ENCODE measurements around the gene DUSP19.

The DUSP19 gene

DNA sequence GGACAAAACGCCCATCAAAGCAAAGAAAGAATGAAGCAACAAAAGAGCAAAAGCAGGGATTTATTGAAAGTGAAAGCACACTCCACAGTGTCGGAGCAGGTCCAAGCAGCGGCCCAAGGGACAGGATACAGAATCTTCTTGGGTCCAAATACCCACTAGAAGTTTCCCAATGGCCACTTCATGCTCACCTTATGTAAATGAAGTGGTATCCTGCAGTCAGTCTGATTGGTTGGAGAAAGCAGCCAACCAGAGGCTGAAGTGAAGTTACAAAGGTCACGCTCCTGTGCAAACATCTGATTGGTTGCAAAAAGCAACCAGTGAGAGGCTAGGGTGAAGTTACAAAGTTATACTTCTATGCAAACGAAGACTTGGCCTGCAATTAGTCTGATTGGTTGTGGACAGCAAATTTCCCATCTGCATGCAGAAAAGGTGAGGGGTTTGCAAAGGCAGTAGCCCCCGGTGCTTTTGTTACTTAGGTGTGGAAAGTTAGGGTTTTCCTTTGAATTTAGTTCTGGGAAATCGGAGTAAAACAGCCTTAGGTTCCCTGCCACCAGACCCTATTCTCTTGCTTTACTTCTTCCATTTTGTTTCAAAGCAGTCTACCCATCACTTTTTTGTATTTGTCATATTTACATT lies 12.9 kb downstream of the DUSP19 start:
- no peak for TF ChIP-seq GATA3 (IDR thresholded peaks at IDR 0.05; ENCODE audit: low read depth, low read length)
- TF ChIP-seq GATA2 (IDR thresholded peaks at IDR 0.05; ENCODE audit: low read depth, low read length) = no peak

DNA sequence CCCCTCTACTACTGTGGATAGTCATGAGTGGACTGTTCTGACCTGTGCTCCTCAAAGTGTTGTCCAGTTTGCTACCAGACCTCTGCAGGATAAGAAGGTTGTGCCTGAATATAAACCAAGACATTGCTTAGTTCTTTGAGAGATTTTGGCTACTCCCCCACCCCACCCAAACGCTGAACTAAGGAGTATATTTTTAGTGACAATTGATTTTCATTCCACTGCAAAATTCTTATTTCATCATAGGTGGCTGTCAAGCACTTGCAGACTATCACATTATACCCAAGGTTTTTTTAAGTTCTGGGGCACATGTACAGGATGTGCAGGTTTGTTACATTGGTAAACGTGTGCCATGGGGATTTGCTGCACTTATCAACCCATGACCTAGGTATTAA lies 13.4 kb downstream of the DUSP19 start:
- no peak for TF ChIP-seq GATA3 (IDR thresholded peaks at IDR 0.05; ENCODE audit: low read depth, low read length)
- no peak for TF ChIP-seq GATA2 (IDR thresholded peaks at IDR 0.05; ENCODE audit: low read depth, low read length)

DNA sequence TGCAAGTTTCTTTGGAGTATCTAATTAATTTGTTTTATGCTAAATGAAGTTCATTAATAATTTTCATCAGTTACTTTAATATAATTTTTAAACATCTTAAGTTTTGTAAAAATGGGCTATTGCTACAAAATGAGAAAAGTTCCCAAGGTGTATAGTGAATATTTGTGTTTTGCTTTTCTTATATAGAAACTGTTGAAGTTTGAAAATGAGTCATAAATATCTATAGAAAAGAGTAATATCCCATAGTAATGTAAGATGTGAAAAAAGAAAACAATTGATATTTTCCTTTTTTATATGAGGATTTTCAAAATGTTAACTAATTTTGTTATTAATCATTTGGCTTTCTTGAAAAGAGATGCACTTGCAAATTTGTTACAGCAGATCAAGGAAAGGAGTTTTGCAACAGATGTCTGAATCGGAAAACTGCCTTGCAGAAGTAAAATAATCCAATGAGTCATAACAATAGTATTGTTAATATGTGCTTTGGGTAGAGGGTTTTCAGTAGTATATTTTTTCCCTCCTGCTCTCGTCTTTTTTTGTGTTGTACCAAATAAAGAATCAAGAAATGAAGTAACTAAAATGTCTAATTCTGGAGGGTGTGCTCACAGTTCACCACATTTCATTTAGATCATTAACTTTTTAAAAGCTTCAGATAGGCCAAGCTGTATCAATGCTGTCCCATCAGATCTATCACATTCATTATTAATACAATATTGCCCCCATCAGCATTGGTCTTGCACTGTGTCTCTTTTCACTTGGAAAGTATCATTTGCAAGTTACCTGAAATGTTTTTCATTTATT lies 15.5 kb downstream of the DUSP19 start:
- TF ChIP-seq GATA3 (IDR thresholded peaks at IDR 0.05; ENCODE audit: low read depth, low read length) = no peak
- no peak for TF ChIP-seq GATA2 (IDR thresholded peaks at IDR 0.05; ENCODE audit: low read depth, low read length)

DNA sequence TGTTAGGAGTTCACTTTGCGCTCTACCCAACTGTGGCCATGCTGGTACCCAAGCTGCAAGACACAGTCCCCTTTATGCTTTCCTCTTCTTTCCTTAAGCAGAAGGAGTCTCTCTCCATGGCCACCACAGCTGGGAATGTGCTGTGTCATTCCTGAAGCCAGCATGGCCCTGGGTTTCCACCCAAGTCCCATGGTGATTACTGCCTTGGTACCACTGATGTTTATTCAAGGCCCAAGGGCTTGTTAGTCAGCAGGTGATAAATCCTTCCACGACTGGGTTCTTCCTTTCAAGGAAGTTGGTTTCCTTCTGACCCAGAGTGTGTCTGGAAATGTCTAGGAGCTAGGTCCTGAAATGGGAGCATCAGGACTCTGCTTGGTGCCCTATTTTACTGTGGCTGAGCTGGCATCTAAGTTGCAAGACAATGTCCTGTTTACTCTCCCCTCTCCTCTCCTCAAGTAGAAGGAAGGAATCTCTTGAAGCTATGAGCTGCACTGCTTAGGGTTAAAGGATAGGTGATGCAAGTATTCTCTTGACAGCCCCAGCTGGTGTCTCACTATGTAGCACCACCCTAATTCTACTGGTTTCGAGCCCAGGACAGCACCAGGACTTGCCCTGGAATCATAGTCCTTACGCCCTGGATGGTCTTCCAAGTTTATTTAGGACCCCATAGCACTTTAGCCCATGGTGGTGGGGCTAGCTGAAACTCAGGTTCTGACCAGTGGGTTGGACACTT lies 27.0 kb downstream of the DUSP19 start:
- TF ChIP-seq GATA2 (IDR thresholded peaks at IDR 0.05; ENCODE audit: low read depth, low read length) (no peak), GATA3 (IDR thresholded peaks at IDR 0.05; ENCODE audit: low read depth, low read length) (no peak)

DNA sequence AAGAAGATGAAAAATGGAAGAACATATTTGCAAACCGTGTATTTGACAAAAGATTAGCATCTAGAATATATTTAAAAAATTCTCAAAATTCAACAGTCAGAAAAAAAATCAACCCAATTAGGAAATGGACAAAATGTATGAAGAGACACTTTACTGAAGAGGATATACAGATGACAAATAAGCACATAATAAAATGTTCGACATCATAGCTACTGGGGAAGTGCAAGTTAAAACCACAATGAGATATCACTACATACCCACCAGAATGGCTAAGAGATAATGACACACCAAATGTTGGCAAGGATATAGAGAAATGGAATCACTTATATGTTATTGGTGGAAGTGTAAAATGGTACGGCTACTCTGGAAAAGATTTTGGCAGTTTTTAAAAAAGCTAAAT lies 34.0 kb downstream of the DUSP19 start:
- no peak for TF ChIP-seq GATA3 (IDR thresholded peaks at IDR 0.05; ENCODE audit: low read depth, low read length)
- TF ChIP-seq GATA2 (IDR thresholded peaks at IDR 0.05; ENCODE audit: low read depth, low read length) = no peak

DNA sequence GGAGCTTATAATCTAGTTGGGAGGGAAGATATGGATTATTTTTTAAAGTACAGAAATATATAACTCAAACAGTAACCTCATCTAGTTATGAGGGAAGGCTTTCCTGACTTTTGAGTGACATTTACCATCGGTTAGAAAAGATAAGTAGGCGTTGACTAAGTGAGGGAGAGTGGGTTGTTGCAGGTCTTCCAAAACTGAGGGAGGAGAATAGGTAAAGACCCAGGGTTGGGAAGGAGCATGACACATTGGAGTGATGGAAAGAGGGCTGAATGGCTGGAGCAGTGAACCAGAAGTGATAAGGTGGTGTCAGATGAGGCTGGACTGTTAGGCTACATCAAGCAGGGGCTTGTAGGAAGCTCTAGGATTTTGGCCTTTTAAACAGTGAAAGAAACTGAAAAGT lies 35.1 kb downstream of the DUSP19 start:
- TF ChIP-seq GATA2 (IDR thresholded peaks at IDR 0.05; ENCODE audit: low read depth, low read length) = no peak
- no peak for TF ChIP-seq GATA3 (IDR thresholded peaks at IDR 0.05; ENCODE audit: low read depth, low read length)

DNA sequence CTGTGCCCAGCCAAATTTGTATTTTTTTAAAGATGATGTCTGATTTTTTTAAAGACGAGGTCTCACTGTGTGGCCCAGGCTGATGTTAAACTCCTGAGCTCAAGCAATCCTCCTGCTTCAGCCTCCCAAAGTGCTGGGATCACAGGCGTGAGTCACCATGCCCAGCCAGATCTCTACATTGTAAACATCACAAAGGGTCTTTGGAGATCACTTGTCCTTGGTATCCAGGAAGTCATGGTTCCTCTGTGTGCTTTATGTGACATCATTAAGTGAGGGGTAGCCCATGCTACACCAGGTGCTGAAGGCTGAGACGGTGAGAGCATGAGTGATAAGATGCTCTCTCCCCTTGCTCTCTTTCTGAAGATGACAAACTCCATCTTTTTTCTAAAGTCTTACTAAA lies 38.7 kb downstream of the DUSP19 start:
- TF ChIP-seq GATA3 (IDR thresholded peaks at IDR 0.05; ENCODE audit: low read depth, low read length) = no peak

DNA sequence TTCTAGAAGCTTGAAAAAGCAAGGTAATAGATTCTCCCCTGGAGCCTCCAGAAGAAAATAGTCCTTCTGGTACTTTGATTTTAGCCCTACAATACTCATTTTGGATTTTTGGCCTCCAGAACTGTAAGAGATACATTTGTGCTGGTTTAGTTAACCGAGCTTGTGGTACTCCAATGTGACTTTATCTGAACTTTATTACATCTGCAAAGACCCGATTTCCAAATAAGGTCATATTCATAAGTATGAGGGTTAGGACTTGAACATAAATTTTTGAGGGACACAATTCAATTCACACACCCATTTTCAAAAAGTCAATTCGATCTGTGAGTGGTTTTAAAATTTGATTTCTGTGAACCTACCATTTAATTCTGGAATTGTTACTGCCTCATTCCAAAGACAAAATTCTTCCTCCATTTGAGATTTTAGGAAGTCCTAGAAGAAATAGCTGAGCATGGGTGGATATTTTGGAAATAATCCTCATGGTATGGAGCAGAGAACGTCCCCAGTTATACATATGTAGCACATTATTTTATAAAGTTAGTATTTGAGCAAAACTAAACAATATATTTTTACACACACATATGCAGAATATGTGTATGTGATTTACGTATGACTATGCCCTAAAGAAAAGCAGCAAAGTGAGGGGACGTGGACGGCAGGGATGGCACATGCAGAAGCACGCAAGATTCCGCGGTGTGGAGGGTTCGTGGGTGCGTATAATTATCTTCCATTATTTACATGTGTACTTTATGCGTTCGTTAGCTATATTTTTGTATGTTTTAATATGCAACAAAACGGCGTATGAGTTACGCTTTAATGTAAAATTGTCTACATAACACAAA lies 44.8 kb downstream of the DUSP19 start:
- TF ChIP-seq GATA3 (IDR thresholded peaks at IDR 0.05; ENCODE audit: low read depth, low read length) (no peak), GATA2 (IDR thresholded peaks at IDR 0.05; ENCODE audit: low read depth, low read length) (no peak)

DNA sequence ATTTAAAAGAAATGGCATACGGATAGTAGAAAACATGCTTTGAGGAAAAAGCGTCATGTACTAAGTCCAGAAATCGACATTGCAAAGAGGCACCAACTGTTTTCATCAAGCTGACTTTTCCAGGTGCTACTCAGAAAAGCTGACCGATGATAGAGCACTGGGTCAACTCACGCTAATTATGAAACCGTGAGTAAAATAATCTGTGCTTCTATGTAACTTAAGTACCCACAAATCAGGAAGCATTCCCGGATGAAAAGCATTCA lies 45.3 kb downstream of the DUSP19 start:
- no peak for TF ChIP-seq GATA3 (IDR thresholded peaks at IDR 0.05; ENCODE audit: low read depth, low read length)
- TF ChIP-seq GATA2 (IDR thresholded peaks at IDR 0.05; ENCODE audit: low read depth, low read length) = no peak

DNA sequence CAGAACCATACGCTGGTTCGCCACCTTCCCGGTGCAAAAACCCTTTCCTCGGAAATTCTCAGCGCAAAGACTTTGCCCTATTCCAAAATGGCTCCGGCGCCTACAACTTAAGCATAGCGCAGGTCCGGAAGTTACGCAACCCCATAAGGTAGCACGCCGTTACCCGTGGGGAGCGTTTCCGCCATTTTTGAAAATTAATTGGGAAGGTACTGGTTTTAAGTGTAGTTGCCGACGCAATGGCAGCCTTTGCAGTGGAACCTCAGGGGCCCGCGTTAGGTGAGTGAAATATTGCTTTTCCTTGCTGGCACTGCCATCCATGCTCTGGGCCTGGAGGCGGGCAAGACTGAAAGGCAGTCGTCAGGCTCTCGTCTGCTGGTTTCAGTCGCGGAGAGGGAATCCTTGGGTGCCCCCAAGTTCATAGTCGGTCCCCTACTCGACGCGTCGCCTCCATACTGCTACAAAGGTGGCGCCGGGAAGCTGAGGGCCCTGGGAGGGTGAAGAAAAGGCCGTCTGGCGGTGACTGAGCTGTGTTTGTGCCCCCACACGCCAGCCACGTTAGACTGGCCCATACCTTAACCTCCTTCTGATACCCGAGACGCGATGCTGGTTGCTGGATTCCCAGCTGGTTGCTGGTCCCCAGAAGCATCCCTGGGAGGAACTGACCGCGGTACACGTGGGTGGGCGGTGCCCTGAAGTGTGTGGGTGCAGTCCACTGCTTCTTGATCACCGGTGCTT lies 45.8 kb downstream of the DUSP19 start, which contains the start of gene NUP35:
NUP35 (plus strand) TSS at position 222 of the 735 bp plus-strand sequence; CDS start at position 237, 15 bp downstream.
- no peak for TF ChIP-seq GATA3 (IDR thresholded peaks at IDR 0.05; ENCODE audit: low read depth, low read length)
- no peak for TF ChIP-seq GATA2 (IDR thresholded peaks at IDR 0.05; ENCODE audit: low read depth, low read length)

DNA sequence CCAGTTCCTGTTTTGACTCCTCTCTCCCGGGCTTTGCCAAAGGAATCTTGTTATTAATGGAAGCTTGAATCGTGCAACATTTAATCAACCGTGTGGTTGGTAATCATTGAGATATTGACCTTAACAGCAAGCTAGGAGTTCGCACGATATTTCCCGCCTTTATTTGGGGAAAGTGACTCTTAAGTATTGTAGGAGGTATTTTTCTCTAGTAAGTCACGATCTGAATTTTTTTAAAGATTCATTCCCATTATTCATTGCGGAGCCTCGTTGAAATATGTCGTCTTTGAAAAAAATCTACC lies 46.4 kb downstream of the DUSP19 start:
- TF ChIP-seq GATA2 (IDR thresholded peaks at IDR 0.05; ENCODE audit: low read depth, low read length) (no peak), GATA3 (IDR thresholded peaks at IDR 0.05; ENCODE audit: low read depth, low read length) (no peak)

DNA sequence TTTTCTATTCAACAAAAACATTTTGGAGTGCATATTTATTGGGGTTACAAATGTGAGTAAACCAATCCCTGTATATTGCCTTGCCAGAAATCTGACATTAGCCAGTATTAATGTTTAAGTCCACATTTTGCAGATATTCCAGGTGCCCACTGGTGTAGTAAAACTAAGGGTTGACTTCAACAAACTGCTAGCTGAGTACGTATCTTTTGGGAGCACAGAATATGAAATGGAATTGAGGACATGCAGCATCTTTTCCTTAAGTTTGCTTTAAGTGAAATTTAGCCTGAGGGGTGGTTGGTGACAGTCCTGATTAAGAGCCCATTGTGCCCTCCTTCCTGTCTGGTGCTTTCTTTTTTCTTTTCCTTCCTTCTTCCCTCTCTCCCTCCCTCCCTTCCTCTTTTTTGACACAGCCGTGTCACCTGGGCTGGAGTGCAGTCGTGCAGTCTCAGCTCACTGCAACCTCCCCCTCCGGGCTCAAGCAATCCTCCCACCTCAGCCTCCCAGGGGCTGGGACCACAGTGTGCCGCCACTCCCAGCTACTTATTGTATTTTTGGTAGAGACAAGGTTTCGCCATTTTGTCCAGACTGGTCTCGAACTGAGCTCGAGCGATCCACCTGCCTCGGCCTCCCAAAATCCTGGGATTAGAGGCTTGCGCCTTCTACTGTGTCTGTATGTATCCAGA lies 47.3 kb downstream of the DUSP19 start:
- no peak for TF ChIP-seq GATA3 (IDR thresholded peaks at IDR 0.05; ENCODE audit: low read depth, low read length)
- TF ChIP-seq GATA2 (IDR thresholded peaks at IDR 0.05; ENCODE audit: low read depth, low read length) = no peak

DNA sequence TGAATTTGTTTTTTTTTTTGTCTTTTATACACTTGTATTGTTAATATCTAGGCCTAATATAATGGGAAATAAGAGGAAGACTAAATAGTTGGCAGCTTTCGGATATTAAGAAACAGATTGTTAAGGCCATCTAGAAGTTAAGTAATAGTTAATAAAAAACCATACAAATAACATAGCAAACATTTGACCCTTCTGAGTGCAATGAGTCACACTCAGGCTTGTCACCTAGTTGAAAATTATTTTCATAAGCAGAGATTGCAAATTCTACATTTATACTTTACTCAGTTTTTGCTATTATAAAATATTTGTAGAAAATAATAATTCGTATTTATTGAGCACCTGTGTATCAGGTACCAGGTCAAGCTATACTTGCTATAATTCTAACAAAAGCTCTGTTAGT lies 48.1 kb downstream of the DUSP19 start:
- TF ChIP-seq GATA3 (IDR thresholded peaks at IDR 0.05; ENCODE audit: low read depth, low read length) (no peak), GATA2 (IDR thresholded peaks at IDR 0.05; ENCODE audit: low read depth, low read length) (no peak)
